Measurements from ENCODE around the gene HFE.
"Not testable (repeated sequence)": the region's sequence is repeated elsewhere in the genome, so short reads cannot be mapped to it uniquely, and the experiment has no call there.

HFE gene

DNA sequence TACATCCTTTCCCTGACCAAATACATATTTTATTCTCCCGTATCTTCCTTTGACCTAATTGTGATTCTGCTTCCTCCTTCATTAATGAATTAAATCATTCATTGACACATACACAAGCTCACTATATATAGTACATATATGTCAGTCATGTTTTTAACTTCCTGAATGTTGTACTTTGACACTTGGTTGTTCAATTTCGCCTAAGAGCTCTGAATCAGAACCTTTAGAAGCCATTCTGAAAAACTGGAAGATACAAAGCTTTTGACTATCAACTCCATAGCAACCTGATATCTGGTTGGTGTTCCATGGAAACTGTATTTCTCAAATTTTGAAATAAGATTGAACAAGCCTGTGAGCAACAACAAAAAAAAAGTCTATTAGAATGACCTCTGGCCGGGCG lies 27.3 kb upstream of the HFE start:
- DNase-seq, result no peak

DNA sequence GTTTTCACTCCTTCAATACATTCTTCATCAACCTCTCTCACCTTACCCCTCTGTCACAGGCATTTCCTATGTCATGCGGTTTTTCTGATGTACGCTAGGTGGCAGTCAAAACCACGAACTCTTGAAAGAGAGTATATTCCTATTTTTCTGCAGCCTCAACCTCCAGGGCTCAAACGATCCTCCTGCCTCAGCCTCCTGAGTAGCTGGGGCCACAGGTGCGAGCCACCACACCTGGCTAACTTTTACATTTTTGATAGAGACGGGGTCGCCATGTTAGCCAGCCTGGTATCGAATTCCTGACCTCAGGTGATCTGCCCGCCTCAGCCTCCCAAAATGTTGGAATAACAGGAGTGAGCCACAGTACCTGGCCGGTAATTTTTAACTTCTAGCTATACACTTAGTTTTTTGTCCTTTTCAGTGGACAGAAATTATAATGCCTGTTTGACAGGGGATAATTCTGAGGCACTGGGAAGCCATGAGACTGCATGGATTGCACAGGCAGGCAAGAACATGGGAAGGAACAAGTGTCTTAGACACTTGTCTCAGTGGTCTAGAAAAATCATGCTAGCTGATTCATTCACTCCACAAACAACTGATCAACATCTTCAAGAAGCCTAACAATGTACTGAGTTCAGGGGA lies 22.5 kb upstream of the HFE start:
- peak; percentile 4 for DNase-seq

DNA sequence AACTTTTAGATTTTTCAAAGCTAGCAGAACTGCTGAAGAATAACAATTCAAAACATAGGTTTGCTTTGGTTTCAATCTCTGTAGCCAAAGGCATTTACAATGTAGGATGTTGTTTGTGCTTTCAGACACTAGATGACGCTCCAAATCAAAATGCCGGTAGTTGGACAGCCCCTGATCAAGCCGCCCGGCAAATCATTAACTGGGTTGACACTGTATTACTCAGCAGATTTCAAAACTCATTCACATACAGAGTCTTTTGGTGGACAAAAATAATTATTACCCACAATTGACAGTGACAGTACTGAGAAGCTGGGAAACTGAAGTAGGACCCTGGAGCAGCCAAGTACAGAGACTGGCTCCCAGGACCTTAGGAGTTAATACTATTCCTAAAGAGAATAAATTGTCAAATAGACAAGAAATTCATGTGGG lies 21.3 kb upstream of the HFE start:
- DNase-seq, result peak; percentile 27

DNA sequence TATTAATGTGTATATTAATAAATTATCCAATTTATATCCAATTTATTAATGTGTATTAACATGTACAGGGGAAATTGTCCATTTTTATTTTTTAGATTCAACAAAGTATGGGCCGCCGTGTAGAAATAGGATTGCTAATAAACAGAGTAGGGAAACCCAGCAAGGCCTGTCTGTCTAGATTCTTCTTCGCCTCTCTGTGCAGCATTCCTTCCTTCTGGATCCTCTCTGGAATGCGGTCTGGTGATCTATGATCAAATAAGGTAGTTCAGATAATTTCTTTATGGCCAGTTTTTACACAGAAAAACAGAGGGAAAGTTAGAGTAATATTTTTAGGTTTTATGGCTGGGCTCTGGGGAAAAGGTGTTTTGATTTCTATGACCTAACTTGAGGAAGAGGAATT lies 19.9 kb upstream of the HFE start:
- no peak for DNase-seq

DNA sequence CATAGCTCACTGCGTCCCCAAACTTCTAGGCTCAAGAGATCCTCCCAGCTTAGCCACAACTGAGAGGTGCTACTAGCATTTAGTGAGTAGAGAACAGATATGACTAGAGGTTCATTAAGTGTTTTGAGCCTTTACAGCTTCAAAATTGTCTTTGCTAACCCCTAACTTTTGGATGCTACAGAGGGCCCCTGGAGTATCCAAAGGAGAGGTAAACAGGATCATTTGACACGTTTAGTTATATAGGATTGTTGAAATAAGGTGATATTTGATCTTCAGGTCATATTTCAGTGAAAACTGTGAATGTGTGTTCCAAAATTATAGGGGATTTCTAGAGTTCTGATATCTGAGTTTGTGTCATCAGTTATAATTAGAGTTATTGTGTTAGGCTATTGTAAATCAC lies 19.2 kb upstream of the HFE start:
- no peak for DNase-seq

DNA sequence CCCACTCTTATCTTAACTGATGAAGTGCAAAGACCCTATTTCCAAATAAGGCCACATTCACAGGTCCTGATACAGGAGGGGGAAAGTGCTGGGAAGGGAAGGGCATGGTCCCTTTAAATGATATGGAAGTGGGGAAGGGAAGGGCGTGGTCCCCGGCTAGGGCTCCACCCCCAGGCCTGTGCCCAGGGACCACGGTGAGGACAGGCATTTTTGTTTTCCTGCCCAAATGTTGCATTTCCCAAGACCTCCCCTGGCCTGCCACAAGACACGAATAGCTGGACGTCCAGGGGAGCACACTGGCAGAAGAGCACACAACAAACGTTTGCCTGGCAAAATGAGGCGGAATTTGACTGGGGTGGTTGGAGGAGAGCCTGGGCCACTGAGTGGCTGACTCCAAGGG lies 16.1 kb upstream of the HFE start:
- no peak for DNase-seq

DNA sequence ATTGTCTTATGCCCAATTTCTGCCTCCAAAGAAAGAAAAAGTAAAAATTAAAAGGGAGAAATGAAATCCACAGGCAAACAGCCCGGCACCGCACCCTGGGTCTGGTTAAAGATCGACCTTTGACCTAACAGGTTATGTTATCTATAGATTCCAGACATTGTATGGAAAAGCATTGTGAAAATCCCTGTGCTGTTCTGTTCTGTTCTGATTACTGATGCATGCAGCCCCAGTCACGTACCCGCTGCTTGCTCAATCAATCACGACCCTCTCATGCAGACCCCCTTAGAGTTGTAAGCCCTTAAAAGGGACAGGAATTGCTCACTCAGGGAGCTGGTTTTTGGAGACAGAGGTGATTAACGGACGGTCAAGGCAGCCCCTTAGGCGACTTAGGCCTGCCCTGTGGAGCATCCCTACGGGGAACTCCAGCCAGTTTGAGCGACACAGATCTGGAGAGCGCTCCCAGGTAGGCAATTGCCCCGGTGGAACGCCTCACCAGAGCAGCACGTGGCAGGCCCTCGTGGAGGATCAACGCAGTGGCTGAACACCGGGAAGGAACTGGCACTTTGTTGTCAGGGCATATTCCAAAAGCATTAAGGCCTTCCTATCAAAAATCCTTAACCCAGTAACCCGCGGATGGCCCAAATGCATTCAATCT lies 12.0 kb upstream of the HFE start:
- no peak for DNase-seq

DNA sequence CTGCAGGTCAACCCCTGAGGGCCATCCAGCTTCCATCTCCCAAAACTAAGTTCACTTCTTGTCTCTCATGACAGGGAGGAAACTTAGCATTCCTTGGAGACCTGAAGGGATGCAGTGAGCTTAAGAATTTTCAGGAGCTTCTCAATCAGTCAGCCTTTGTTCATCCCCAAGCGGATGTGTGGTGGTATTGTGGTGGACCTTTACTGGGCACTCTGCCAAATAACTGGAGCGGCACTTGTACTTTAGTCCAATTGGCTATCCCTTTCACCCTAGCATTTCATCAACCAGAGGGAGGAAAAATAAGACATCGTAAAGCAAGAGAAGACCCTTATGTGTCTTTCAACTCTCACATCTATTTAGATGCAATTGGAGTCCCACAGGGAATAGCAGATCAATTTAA lies 9.2 kb upstream of the HFE start:
- not testable (repeated sequence) for DNase-seq

DNA sequence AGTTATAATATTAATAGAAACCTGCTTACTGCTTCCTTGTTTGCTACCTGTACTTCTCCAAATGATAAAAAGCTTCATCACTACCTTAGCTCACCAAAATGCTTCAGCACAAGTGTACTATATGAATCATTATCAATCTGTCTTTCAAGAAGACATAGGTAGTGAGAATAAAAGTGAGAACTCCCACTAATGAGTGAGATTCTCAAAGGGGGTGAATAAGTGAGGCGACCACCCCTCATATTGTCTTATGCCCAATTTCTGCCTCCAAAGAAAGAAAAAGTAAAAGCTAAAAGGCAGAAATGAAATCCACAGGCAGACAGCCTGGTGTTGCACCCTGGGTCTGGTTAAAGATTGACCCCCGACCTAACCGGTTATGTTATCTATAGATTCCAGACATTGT lies 6.1 kb upstream of the HFE start:
- DNase-seq, result not testable (repeated sequence)

DNA sequence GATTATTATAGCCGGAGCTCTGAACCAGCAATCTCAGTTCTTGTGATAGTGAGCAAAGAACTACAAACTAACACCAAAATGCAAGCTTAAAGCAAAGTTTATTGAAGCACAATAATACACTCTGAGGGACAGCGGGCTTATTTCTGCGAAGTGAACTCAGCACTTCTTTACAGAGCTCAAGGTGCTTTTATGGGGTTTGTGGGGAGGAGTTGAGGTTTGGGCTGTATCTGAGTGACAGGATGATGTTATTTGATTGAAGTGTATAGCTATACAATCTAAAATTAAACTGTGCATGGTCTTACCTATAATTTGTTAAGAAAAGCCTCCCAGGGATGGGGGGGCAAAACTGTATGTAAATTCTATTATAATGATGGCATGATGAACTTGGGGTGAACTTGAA lies 1.0 kb upstream of the HFE start:
- DNase-seq, result no peak

DNA sequence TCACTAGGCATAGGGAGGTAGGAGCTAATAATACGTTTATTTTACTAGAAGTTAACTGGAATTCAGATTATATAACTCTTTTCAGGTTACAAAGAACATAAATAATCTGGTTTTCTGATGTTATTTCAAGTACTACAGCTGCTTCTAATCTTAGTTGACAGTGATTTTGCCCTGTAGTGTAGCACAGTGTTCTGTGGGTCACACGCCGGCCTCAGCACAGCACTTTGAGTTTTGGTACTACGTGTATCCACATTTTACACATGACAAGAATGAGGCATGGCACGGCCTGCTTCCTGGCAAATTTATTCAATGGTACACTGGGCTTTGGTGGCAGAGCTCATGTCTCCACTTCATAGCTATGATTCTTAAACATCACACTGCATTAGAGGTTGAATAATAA lies 1.1 kb downstream of the HFE start:
- no peak for DNase-seq

DNA sequence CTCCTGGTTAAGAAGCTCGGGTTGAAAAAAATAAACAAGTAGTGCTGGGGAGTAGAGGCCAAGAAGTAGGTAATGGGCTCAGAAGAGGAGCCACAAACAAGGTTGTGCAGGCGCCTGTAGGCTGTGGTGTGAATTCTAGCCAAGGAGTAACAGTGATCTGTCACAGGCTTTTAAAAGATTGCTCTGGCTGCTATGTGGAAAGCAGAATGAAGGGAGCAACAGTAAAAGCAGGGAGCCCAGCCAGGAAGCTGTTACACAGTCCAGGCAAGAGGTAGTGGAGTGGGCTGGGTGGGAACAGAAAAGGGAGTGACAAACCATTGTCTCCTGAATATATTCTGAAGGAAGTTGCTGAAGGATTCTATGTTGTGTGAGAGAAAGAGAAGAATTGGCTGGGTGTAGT lies 2.0 kb downstream of the HFE start:
- no peak for DNase-seq

DNA sequence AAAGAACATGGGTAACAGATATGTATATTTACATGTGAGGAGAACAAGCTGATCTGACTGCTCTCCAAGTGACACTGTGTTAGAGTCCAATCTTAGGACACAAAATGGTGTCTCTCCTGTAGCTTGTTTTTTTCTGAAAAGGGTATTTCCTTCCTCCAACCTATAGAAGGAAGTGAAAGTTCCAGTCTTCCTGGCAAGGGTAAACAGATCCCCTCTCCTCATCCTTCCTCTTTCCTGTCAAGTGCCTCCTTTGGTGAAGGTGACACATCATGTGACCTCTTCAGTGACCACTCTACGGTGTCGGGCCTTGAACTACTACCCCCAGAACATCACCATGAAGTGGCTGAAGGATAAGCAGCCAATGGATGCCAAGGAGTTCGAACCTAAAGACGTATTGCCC lies 5.2 kb downstream of the HFE start:
- no peak for DNase-seq

DNA sequence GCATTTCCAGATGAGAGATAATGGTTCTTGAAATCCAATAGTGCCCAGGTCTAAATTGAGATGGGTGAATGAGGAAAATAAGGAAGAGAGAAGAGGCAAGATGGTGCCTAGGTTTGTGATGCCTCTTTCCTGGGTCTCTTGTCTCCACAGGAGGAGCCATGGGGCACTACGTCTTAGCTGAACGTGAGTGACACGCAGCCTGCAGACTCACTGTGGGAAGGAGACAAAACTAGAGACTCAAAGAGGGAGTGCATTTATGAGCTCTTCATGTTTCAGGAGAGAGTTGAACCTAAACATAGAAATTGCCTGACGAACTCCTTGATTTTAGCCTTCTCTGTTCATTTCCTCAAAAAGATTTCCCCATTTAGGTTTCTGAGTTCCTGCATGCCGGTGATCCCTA lies 6.8 kb downstream of the HFE start:
- DNase-seq, result no peak

DNA sequence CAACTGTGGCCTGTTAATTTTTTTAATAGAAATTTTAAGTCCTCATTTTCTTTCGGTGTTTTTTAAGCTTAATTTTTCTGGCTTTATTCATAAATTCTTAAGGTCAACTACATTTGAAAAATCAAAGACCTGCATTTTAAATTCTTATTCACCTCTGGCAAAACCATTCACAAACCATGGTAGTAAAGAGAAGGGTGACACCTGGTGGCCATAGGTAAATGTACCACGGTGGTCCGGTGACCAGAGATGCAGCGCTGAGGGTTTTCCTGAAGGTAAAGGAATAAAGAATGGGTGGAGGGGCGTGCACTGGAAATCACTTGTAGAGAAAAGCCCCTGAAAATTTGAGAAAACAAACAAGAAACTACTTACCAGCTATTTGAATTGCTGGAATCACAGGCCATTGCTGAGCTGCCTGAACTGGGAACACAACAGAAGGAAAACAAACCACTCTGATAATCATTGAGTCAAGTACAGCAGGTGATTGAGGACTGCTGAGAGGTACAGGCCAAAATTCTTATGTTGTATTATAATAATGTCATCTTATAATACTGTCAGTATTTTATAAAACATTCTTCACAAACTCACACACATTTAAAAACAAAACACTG lies 10.1 kb downstream of the HFE start:
- peak; percentile 45 for DNase-seq

DNA sequence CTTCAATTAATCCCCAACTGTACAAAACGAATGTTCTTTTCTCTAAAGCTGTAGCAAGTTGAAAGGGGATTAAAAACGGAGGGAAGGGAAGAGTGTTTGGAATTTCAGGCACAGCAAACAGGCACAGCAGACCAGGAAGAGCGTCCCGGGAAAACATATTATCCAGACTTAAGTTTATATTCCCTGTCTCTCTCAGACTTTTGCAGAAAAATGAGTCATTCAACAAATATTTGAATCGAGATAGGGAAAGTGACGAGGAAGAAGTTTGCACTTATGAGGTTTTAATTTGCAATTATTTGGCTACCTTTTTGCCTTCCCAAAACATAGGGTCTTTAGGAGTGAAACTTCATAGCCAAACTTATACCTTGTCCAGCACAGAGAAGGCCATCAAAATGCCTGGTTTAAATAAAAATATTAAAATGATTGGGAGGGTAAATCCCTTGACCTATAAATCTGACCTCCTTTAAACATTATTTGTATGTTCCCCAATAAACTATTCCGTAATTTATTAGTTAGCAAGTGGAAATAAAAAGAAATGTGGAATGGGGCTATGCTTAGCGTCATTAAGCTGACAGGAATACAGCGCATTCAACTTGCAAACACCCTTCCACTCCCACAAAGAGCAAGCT lies 16.0 kb downstream of the HFE start:
- DNase-seq, result no peak

DNA sequence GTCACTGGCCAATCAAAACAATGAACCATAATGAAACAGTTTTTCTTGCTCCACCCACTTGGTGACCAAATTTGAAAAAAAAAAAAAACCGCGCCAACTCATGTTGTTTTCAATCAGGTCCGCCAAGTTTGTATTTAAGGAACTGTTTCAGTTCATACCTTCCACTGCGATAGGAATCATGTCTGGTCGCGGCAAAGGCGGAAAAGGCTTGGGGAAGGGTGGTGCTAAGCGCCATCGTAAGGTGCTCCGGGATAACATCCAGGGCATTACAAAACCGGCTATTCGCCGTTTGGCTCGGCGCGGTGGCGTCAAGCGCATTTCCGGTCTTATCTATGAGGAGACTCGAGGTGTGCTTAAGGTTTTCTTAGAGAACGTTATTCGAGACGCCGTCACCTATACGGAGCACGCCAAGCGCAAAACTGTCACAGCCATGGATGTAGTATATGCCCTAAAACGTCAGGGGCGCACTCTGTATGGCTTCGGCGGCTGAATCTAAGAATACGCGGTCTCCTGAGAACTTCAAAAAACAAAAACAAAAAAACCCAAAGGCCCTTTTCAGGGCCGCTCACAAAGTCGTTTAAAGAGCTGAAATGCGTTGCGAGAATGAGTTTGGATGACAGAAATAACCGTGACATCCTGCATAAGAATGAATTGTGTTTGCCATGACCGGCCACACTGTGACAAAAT lies 16.7 kb downstream of the HFE start:
- DNase-seq, result peak; percentile 75

DNA sequence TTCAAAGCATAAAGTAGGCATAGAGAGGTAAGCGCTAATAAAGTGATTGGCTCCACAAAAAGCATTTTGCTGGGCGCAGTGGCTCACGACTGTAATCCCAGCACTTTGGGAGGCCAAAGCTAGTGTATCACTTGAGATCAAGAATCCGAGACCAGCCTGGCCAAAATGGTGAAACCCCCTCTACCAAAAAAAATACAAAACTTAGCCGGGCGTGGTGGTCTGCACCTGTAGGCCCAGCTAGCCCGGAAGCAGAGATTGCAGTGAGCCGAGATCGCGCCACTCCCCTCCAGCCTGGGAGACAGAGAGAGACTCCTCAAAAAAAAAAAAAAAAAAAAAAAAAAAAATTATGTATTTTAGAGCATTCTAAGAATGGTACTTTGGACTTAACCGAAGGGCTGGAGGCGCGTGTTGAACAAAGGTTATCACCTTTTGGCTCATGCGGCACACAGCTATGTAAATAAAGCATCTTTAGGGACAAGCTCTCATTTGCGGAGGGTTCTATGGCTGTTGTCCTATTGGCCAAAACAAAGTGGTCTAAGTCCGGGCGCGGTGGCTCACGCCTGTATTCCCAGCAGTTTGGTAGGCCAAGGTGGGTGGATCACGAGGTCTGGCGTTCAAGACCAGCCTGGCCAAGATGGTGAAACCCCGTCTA lies 17.4 kb downstream of the HFE start:
- DNase-seq, result no peak

DNA sequence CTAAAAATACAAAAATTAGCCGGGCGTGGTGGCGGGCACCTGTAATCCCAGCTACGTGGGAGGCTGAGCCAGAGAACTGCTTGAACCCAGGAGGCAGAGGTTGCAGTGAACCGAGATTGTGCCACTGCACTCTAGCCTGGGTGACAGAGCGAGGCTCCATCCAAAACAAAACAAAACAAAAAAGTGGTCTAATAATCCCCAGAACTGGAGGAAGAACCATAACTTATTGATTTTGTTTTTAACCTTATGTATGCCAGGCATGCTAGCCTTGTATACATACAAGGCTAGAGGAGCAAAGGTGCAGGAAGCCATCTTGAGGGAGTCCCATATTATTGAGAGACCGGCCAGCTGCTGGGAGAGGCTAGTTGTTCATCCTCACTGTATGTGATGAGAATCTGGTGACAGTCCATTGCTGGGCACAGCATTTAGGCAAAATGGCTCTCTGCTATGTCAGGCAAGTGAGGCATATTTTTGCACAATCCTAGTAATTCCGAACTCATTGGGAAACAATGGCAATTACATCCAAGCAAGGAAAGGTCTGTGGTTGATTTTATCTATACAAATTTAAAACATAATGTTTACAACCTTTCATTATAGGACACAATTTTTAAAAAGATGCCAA lies 18.0 kb downstream of the HFE start:
- DNase-seq, result no peak

DNA sequence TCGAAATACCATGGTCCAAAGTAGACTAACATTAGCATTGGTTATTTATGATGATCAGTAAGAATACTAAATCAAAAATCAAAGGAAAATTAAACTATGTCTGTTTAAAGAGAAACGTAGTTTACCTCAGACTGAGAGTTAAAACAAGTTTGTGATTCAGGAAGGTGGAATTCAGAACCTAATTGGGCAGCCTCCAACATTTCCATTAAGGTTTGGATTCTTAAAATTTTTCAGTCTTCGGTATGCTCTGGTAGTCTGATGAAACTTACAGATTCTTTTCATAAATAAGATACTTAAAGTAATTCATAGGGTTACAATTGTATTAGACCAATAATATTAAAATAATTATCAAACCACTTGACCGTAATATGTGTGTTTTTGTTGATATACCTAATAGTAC lies 18.6 kb downstream of the HFE start:
- DNase-seq, result no peak

DNA sequence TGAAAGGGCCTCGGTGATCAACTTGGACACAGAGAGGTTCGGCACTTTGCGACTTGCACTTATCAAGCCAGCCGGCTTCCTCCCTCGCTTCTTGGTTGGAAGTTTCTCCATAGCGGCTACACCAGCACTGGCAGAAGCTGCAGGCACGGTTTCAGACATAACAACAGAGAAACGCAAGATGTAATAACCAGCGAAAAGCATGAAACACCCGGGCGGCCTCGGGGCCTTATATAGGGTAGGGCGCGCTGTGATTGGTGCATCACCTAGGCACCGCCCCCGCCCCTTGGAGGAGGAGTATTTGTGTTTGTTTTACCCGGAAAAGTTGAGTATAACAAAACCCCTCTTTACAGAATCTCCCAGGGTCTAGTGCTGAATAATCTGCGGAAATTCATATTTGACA lies 20.7 kb downstream of the HFE start:
- DNase-seq, result no peak

DNA sequence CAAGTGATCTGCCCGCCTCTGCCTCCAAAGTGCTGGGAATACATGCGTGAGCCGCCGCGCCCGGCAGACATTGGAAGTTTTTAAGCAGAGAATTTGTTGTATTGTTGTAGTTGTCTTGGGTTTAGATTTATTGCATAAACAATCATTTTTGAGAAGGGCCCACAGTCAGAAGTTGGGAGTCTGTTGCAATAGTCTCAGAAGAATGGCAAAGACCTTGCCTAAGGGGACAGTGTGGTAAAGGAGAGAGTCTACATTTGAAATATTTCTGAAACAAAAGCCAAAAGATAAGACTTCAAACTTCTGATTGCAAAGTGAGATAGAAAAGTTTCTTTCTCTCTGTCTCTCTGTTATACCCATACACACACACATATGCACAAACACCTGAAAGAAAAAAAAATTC lies 22.5 kb downstream of the HFE start:
- DNase-seq, result no peak

DNA sequence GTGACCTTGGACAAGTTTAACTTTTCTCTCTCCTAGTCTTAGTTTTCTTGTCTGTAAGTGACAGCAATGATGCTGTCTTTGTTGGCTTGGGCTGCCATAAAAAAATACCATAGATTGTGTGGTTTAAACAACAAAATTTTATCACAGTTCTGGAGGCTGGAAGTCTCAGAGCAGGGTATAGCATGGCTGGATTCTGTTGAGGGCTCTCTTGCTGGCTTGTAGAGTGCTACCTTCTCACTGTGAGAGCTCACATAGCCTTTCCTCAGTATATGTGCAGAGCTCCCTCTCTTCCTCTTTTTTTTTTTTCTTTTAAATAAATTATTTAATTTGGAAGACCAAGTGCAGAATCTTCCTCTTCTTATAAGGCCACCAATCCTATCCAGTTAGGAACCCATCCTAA lies 26.3 kb downstream of the HFE start:
- no peak for DNase-seq
